SK-N-SH (cell line): ENCODE data around the gene SLC37A1. TPM values are rescaled to one million over a fixed set of nuclear protein-coding genes. Genes with fewer than 3 reads are reported as not detected.

Source experiments
- CTCF ChIA-PET: fragments of 300-600, 350-600 bp; formaldehyde crosslinking; extraction: SDS; loops from one replicate; lab custom pipeline; 2021; lab: Yijun Ruan, JAX
- POLR2A ChIA-PET: fragments of 350-600 bp; sonication (Branson Sonifier 250); formaldehyde crosslinking; extraction: SDS; loops from one replicate; lab custom pipeline; 2020; ENCODE audit warnings: antibody characterized with exemption, inconsistent platforms; lab: Yijun Ruan, JAX
- DNase-seq: peaks from one replicate; pipeline ENCODE4 v3.0.0; 2012
- H2AFZ ChIP-seq: fragments of 200-600 bp; sonication (generic); 2 replicates; pipeline ENCODE4 v1.8.1; 2016; ENCODE audit warnings: antibody characterized with exemption, mild to moderate bottlenecking, low read depth
- H3F3A ChIP-seq: fragments of 200-600 bp; sonication (generic); replicated peaks from 2 replicates; pipeline ENCODE3; 2016; ENCODE audit warnings: antibody characterized with exemption, mild to moderate bottlenecking; ENCODE audit not compliant: insufficient read depth
- H3K27ac ChIP-seq, 2 experiments: fragments of 200-500 bp in 1 of 2; fragments of 200-600 bp in 1 of 2; sonication (Bioruptor generic) in 1 of 2; sonication (generic), shearing (Covaris generic) in 1 of 2; 2 replicates each; pipeline versions ENCODE4 v1.5.1 to v1.6.1; 2014 to 2016; ENCODE audit warnings: low read depth in 2 of 2, inconsistent platforms in 1 of 2, low read length in 1 of 2, mild to moderate bottlenecking in 1 of 2, mixed read lengths in 1 of 2
- H3K27me3 ChIP-seq: fragments of 200-600 bp; sonication (generic), shearing (Covaris generic); 2 replicates; pipeline ENCODE4 v1.6.1; 2016; ENCODE audit warnings: mixed run types; ENCODE audit not compliant: insufficient read depth
- H3K36me3 ChIP-seq, 2 experiments: fragments of 200-500 bp in 1 of 2; fragments of 200-600 bp in 1 of 2; sonication (Bioruptor generic) in 1 of 2; sonication (generic) in 1 of 2; replicated peaks in 1 of 2; 2 replicates each; pipeline versions ENCODE3 to v1.5.1; 2014 to 2016; ENCODE audit warnings: low read length in 1 of 2, mild to moderate bottlenecking in 1 of 2; ENCODE audit not compliant: insufficient read depth in 2 of 2, control insufficient read depth in 1 of 2
- H3K4me1 ChIP-seq, 2 experiments: fragments of 200-500 bp in 1 of 2; fragments of 200-600 bp in 1 of 2; sonication (Bioruptor generic) in 1 of 2; sonication (generic), shearing (Covaris generic) in 1 of 2; 2 replicates each; pipeline versions ENCODE4 v1.5.1 to v1.6.1; 2014 to 2016; ENCODE audit warnings: low read depth in 1 of 2, low read length in 1 of 2, mixed run types in 1 of 2; ENCODE audit not compliant: insufficient read depth in 2 of 2, control insufficient read depth in 1 of 2
- H3K4me2 ChIP-seq: fragments of 200-600 bp; sonication (generic), shearing (Covaris generic); 2 replicates; pipeline ENCODE4 v1.6.1; 2017; ENCODE audit warnings: mixed run types
- H3K4me3 ChIP-seq, 2 experiments: fragments of 200-500 bp in 1 of 2; fragments of 200-600 bp in 1 of 2; sonication (Bioruptor generic) in 1 of 2; sonication (generic), shearing (Covaris generic) in 1 of 2; 2 replicates each; pipeline versions ENCODE4 v1.5.1 to v1.8.1; 2014 to 2016; ENCODE audit warnings: low read depth in 2 of 2, inconsistent platforms in 1 of 2, low read length in 1 of 2, mild to moderate bottlenecking in 1 of 2, mixed read lengths in 1 of 2, moderate library complexity in 1 of 2
- H3K79me2 ChIP-seq: fragments of 200-600 bp; sonication (generic); 2 replicates; pipeline ENCODE4 v1.8.1; 2017; ENCODE audit warnings: mild to moderate bottlenecking; ENCODE audit not compliant: insufficient read depth
- H3K9ac ChIP-seq: fragments of 200-600 bp; sonication (generic); 2 replicates; pipeline ENCODE4 v1.6.1; 2017; ENCODE audit warnings: mixed run types
- H3K9me2 ChIP-seq: fragments of 200-600 bp; sonication (generic); 2 replicates; pipeline ENCODE4 v1.6.1; 2017; ENCODE audit warnings: mixed run types
- H3K9me3 ChIP-seq: fragments of 200-600 bp; sonication (generic); 2 replicates; pipeline ENCODE4 v1.6.1; 2017; ENCODE audit warnings: mixed run types, mild to moderate bottlenecking, moderate library complexity
- H4K20me1 ChIP-seq: fragments of 200-600 bp; sonication (generic); 2 replicates; pipeline ENCODE4 v1.6.1; 2017; ENCODE audit warnings: mild to moderate bottlenecking, mixed run types; ENCODE audit not compliant: insufficient read depth
- CTCF ChIP-seq: fragments of 200-600 bp; sonication (generic); IDR thresholded peaks from 2 replicates; pipeline ENCODE4 v1.6.1; 2017; ENCODE audit warnings: antibody characterized with exemption, mild to moderate bottlenecking, moderate library complexity
- EP300 ChIP-seq, 2 experiments: IDR thresholded peaks; 2 replicates each; pipeline versions ENCODE4 v1.4.0 to v1.6.1; 2012; ENCODE audit warnings: borderline replicate concordance in 1 of 2, low read depth in 1 of 2, low read length in 1 of 2
- FOXJ3 ChIP-seq: sonication (generic); formaldehyde crosslinking; IDR thresholded peaks from 2 replicates; pipeline ENCODE4 v1.5.1; 2020; ENCODE audit warnings: mild to moderate bottlenecking, missing genetic modification reagents
- GABPA ChIP-seq: IDR thresholded peaks from 2 replicates; pipeline ENCODE4 v1.4.0; 2012; ENCODE audit warnings: low read depth, mild to moderate bottlenecking
- GATA2 ChIP-seq: sonication (generic); formaldehyde crosslinking; IDR thresholded peaks from 2 replicates; pipeline ENCODE4 v1.5.0; 2020; ENCODE audit warnings: mild to moderate bottlenecking, missing genetic modification reagents
- IRF3 ChIP-seq: fragments of 150-350 bp; IDR thresholded peaks from 2 replicates; pipeline ENCODE4 v1.6.1; 2016; ENCODE audit warnings: mild to moderate bottlenecking, low read depth, low read length
- JUND ChIP-seq: IDR thresholded peaks from 2 replicates; pipeline ENCODE4 v1.4.0; 2012
- NFIC ChIP-seq: IDR thresholded peaks from 2 replicates; pipeline ENCODE4 v1.4.0; 2012; ENCODE audit warnings: borderline replicate concordance
- NRF1 ChIP-seq: IDR thresholded peaks from 2 replicates; pipeline ENCODE4 v1.6.1; 2012; ENCODE audit warnings: low read depth, mild to moderate bottlenecking, low read length
- RAD21 ChIP-seq: IDR thresholded peaks from 2 replicates; pipeline ENCODE4 v1.6.1; 2012; ENCODE audit warnings: mild to moderate bottlenecking, low read length
- RCOR1 ChIP-seq: fragments of 150-350 bp; IDR thresholded peaks from 2 replicates; pipeline ENCODE4 v1.6.1; 2017; ENCODE audit warnings: antibody characterized with exemption, low read length
- REST ChIP-seq: IDR thresholded peaks from 2 replicates; pipeline ENCODE4 v1.6.1; 2012; ENCODE audit warnings: mild to moderate bottlenecking, low read depth, low read length, moderate library complexity
- SMC3 ChIP-seq: IDR thresholded peaks from 2 replicates; pipeline ENCODE4 v1.6.1; 2012; ENCODE audit warnings: low read depth, low read length, improper control_type of control experiment
- TCF12 ChIP-seq: IDR thresholded peaks from 2 replicates; pipeline ENCODE4 v1.4.0; 2012
- TEAD4 ChIP-seq: IDR thresholded peaks from 2 replicates; pipeline ENCODE4 v1.4.0; 2012; ENCODE audit warnings: mild to moderate bottlenecking, borderline replicate concordance; ENCODE audit not compliant: insufficient read depth
- USF1 ChIP-seq: IDR thresholded peaks from 2 replicates; pipeline ENCODE4 v1.4.0; 2012; ENCODE audit warnings: low read depth, borderline replicate concordance
- YY1 ChIP-seq: IDR thresholded peaks from 2 replicates; pipeline ENCODE4 v1.4.0; 2012; ENCODE audit warnings: low read depth, mild to moderate bottlenecking
- WGBS: methylation state at CpG from one replicate; pipeline ENCODE4 v1.1.6; 2017; ENCODE audit warnings: low lambda C conversion rate; 5-methylcytosine and 5-hydroxymethylcytosine counted together
- polyA plus RNA-seq, 3 experiments: library from polyadenylated mRNA; depleted of rRNA; stranded (reverse); fragments of >200 nt; gene quantifications; 2 replicates each; pipeline ENCODE4 v1.2.3, GENCODE V29; 2012

SLC37A1 gene
- polyA plus RNA-seq, 1 of the 3 experiments (the other 2 are of a cell fraction) = 2.8 TPM

GRCh38 chr21:42541174-42541573, 27.5 kb downstream of the SLC37A1 start:
- TF ChIP-seq YY1 (no peak), TEAD4 (no peak), TCF12 (no peak), RAD21 (no peak), EP300 (IDR thresholded peaks at IDR 0.05; ENCODE audit: borderline replicate concordance in 1 of 2, low read depth in 1 of 2, low read length in 1 of 2) (no peak), CTCF (no peak), REST (no peak), GABPA (no peak), USF1 (no peak), NRF1 (no peak), JUND (no peak), GATA2 (no peak), FOXJ3 (CRISPR knock-in tag) (no peak), RCOR1 (no peak), SMC3 (no peak), NFIC (no peak), IRF3 (no peak)
- POLR2A ChIA-PET = no interaction called here

More at GRCh38 chr21:42541174-42541573, 27.5 kb downstream of the SLC37A1 start:
- WGBS = 89% methylated on average over 3 of the region's 12 CpGs
- H3K79me2 ChIP-seq = no peaks in the 10 kb centered on the region
- DNase-seq = no peak
- H3K4me1 ChIP-seq = peaks cover 0 to 22% of the 10 kb centered on the region in 2 experiments; a peak in 1 of 4 replicates
- H3K9me2 ChIP-seq = no peaks in the 10 kb centered on the region
- H3K4me3 ChIP-seq = no peak overlapping the region
- no peaks in the 10 kb centered on the region for H3K27me3 ChIP-seq
- CTCF ChIA-PET = no interaction called here
- H3K36me3 ChIP-seq = no peaks in the 10 kb centered on the region
- no peaks in the 10 kb centered on the region for H3F3A ChIP-seq
- H2AFZ ChIP-seq = no peak overlapping the region
- H3K27ac ChIP-seq = no peak overlapping the region
- no peaks in the 10 kb centered on the region for H3K9me3 ChIP-seq
- H3K4me2 ChIP-seq = no peak overlapping the region
- H3K9ac ChIP-seq = no peak overlapping the region
- no peaks in the 10 kb centered on the region for H4K20me1 ChIP-seq
